Stimulated activated CD8-positive, alpha-beta memory T cell treated with anti-CD3 and anti-CD28 coated beads, Interleukin-7, amount 100 ng/mL, for 1 hour (primary cell): ENCODE results near the gene KSR2.
A peak's percentile ranks its signal among the peaks of the same experiment; 100 is the strongest.
"Not testable (repeated sequence)": the region's sequence is repeated elsewhere in the genome, so short reads cannot be mapped to it uniquely, and the experiment has no call there.

ENCODE experiments used
- DNase-seq, 2 donors: peaks; one replicate each; pipeline ENCODE4 v3.0.0-alpha.2; 2020; ENCODE audit warnings: low read depth in 2 of 2

The KSR2 gene

GRCh38 chr12:117892441-117892840 is 76.3 kb downstream of the KSR2 start:
- no peak for DNase-seq

DNA sequence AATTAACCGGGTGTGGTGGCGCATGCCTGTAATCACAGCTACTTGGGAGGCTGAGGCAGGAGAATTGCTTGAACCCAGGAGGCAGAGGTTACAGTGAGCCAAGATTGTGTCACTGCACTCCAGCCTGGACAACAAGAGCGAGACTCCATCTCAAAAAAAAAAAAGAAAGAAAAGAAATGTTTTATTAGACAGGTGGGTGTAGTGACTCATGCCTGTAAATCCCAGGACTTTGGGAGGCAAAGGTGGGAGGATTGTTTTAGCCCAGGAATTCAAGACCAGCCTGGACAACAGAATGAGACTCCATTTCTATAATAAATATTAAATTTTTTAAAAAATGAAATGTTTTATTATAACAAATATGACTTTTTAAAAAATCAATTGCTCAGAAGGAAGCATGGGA is 77.5 kb downstream of the KSR2 start:
- not testable (repeated sequence) for DNase-seq

DNA sequence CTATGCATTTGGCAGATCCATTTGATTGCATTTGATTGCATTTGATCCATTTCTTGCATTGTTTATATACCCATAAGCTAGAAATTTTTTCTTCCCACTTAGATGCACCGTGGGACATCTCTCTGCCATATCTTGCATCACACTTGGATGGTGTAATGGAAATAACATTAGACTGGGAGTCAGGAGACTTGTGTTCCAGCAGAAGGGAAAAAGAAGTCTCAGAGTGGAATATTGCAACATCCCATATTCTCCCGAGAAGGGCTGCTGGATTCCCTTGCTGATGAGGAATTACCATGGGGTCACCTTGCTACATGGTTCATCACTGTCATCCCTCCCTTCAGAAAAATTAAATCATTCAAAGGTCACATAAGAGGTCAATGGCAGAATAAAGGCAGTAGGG is 78.1 kb downstream of the KSR2 start:
- no peak for DNase-seq

- DNase-seq: no peak
These were observed 78.7 kb downstream of the KSR2 start for GRCh38 chr12:117890137-117890536.

DNA sequence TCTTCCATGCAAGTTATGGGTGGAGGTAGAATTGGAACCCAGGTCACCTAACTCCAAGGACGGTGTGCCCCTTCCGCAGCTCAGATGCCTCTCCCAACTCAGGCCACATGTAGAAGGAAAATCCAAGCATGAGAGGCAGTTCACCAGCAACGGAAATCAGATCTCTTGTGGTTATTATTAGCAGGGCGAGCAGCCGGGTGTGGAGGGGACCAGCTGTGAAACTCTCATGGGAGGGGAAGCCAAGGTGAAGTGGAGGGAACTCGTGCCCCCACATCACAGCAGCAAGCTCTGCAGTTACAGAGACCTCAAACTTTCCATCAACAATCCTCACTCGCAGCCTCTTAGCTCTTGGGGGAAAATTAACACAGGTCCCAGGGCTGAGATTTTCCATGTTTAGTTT is 79.7 kb downstream of the KSR2 start:
- no peak for DNase-seq

GRCh38 chr12:117885211-117885610 is 83.6 kb downstream of the KSR2 start:
- DNase-seq: no peak

DNA sequence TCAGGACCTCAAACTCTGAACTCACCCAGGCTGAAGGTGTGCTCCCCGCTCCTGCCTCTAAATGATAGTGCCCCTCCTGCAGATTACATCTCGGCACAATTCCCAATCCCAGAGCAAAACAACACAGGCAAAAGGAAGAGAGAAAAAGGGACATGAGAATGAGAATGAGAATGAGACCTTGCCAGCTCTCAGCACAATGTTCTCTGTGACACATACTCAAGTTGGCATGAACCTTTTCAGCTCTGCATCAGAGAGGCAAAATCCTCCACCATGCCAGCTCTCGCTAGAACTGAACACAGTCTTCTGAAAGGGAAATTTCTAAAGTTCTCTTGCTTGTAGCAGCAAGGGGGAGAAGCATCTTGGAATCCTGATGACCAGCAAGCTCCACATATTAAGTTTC is 84.6 kb downstream of the KSR2 start:
- no peak for DNase-seq

- no peak for DNase-seq
These were observed 86.1 kb downstream of the KSR2 start for GRCh38 chr12:117882603-117883184.

DNA sequence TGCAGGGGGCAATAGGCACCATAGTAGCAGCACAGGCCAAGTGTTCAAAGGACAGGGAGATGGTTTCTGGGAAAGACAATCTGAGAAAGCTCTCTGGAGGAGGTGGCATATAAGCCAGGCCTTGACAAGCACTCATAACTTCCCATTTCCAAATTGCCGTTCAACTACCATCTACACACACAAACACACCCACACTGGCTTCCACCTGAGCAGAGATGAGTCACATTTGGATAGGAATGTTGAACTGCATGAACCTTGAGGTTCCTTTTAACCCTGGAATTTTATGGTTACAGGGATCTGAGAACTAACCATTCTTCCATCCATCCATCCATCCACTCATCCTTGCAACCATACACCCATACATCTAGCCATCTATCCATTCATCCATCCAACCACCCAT is 86.6 kb downstream of the KSR2 start:
- DNase-seq: no peak

GRCh38 chr12:117881517-117881916 is 87.3 kb downstream of the KSR2 start:
- no peak for DNase-seq

GRCh38 chr12:117878605-117879004 is 90.2 kb downstream of the KSR2 start:
- DNase-seq: no peak

DNA sequence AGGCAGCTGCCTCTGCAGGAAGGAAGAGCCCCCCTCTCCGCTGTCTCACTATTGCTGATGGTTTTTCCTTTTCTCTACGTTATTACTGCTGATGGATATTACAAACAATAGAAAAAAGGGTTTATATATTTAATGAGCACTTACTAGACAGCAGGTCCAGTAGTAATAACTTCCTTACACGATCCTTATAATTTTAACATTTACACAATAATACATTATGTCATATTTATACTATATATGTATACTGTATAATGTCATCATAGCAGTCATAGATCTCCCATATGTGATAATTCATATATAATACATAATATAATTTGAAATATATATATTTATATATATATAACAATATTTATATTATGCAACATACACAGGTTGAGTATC is 92.4 kb downstream of the KSR2 start:
- no peak for DNase-seq

DNA sequence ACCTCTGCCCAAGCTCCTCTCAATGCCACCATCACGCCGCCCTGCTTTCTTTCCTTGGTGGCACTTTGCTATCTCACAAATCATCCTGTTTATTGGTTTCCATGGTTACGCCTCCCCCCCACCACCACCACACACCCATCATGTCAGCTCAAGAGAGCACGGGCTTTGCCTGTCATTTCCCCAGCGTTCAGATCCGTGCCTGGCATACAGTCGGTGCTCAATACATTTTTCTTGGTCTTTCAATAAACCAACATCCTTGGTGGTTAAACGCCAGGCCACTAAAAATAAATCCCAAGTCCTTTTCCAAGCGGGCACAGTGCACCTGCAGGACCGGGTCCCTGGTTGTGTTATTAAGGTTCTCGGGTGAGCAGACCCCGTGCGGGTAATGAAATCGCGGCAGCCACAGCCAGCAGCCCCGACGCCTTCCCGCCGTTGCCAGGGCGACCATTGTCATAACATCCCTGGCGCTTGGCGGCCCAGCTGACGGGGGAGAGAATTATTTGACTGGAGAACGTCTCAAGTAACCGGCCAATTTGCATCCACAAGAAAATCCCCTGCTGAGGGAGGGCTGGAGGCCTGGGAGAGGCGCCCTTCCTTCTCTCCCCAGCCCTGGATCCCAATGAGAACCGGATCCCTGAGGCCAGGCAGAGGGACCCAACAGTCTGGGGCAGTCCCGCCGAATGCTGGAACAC is 92.9 kb downstream of the KSR2 start:
- no peak for DNase-seq

GRCh38 chr12:117874842-117875434 is 93.9 kb downstream of the KSR2 start:
- DNase-seq: peak; percentile 3 to 22

DNA sequence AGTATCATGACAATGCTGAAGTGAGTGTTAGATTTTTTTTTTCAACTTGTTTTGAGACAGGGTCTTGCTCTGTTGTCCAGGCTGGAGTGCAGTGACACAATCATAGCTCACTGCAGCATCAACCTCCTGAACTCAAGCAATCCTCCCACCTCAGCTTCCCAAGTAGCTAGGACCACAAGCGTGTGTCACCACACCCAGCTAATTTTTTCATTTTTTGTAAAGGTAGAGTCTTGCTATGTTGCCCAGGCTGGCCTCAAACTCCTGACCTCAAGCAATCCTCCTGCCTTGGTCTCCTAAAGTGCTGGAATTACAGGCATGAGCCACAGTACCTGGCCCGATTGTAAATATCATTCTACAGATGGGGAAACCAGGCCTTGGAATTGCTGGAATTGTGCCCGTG is 94.6 kb downstream of the KSR2 start:
- not testable (repeated sequence) for DNase-seq

DNA sequence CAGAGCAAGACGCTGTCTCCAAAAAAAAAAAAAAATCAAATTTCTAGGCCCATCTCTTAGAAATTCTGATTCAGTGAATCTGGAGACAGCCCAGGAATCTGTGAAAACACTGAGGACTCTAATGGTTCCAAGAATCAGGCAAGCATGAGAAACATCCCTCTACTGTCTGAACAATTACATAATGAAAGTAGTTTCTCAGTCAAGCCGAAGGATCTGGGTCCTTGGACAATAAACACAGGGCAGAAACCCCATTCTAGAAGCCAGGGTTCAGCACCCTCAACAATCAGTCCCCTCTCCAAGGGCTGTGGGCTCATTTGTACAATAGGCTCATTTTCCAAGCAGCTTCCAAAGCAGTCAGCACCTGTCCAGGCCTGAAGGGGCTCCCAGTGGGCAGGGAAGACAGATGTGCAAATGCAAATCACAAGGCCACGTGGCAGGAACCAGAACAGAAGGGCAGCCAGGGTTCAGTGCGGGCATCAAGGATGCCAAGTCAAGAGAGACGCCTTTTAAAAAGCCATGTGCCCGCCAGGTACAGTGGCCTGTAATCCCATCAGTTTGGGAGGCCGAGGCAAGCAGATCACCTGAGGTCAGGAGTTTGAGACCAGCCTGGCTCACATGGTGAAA is 96.1 kb downstream of the KSR2 start:
- no peak for DNase-seq

GRCh38 chr12:117869551-117869950 is 99.2 kb downstream of the KSR2 start:
- no peak for DNase-seq

DNA sequence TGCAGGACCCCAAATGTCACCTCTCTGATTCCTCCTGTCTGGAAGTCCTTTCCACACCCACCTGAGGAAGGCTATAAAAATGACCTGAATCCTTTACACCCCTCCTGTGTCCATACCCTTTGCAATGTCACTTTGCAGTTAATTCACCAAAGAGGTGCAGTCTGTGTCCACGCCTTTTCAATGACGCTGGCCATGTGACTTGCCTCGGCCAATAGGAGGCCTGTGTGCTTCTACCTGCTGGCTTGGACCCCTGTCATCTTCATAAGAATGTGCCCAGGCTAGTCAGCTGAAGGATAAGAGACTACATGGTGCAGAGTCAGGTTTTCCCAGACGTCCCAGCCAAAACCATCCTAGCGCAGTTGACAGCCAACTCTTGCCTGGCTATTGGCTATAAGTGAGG is 101.4 kb downstream of the KSR2 start:
- no peak for DNase-seq

DNA sequence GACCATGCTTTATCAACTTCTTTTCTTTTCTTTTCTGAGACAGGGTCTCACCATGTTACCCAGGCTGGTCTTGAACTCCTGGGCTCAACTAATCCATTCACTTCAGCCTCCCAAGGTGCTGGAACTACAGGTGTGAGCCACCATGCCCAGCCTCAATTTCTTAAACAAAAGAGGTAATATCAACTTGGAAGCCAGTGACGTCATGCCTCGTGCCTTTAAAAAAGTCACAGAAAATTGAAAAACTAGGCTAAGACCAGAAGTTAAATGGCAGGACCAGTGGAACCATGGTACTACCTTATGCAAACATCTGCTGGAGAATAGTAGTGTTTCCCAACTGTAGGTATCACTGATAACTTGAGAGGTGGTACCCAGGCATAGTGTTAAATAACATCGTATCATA is 103.3 kb downstream of the KSR2 start:
- DNase-seq: no peak

DNA sequence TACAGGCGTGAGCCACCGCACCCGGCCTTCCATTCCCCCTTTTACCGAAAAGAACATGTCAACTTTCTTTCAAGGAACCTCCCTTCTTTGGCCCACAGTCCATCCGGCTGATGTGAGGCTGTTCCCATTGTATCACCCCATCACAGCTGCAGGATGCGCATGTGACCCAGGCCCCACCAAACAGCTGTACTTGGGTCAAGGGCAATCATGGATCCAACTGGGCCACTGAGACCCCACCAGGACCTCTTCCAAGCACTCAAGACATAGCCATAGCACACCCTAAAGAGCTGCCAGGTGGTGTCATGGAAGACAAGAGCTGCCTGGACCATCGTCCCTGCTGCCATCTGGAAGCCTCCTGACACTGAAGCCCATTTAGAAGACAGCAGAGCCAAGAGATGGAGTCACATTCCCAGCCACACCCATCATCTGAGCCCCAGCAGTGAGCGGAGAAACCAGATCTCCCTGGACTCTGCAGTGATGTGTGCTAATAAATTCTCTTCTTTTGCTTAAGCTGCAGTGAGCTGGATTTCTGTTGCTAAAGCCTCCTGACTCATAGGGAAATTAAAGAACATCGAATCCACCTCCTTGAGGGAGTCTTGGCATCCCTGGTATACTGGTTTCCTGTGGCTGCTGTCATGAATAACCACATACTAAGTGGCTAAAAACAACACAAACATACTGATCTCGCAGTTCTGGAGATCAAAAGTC is 105.6 kb downstream of the KSR2 start:
- no peak for DNase-seq

DNA sequence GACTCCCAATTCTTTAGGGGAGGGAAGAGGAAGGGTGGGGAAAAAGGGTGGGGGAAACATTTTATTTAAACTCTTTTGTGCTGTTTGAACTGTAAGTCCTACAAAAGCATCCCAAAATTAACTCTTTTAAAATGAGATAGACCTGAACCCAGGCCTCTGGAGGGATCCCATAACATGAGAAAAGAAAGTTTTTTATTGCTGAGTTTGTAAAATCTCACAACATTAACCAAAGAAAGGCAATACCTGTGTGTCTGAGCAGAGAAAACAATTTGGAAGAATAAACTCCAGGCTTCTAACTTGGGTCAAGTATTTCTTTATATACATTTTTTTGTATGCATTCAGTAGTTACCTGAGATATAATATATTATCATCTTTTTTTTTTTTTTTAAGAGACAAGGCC is 107.1 kb downstream of the KSR2 start:
- DNase-seq: no peak

DNA sequence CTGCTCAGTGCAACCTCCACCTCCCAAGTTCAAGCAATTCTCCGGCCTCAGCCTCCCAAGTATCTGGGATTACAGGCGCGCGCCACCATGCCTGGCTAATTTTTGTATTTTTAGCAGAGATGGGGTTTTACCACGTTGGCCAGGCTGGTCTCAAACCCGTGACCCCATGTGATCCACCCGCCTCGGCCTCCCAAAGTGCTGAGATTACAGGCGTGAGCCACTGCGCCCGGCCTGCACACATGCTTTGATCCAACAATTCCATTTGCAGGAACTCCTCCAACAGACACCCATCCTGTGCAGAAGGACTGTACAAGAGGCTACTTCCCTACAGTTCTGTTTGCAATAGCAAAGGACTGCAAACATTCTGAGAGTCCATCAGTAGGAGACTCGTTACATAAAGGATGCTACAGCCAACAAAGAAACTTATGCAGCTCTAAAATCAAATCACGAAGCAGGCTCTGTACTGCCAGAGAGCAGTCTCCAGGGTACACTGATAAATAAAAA is 108.0 kb downstream of the KSR2 start:
- DNase-seq: not testable (repeated sequence)
